ENCODE data around the gene ZNF672.

DNA sequence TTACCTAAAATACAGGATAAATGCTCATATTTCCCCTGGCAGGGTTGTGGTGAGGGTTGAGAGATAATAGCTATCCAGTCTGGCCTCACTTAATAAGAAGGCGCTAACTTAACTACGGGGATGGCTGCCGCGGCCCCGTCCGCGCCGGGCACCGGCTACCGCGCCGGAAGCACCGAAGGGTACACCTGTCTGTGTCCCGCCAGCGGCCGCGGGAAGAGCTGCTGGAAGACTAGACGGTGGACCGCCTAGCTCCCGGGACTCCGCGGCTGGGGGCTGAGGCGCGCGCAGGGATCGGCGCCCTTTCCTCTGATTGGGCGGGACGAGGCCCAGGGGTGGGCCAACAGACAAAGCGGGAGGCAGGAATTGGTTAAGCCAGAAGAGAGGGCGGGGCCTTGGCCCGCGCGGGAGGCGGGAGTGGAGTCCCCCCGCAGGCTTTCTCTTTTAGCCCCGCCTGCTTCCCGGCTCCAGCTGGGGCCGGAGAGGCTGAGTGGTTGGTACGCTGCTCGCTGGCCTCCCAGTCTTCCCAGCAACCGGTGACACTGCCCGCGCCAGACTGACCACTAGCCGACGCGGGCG is at the start of gene ZNF672:
- TF ChIP-seq EZH2 (IDR thresholded peaks at IDR 0.05; ENCODE audit: insufficient read depth, poor library complexity, severe bottlenecking) (no peak), EZH2phosphoT487 (IDR thresholded peaks at IDR 0.05; ENCODE audit: insufficient read depth, low read depth) (no peak)

Data from GM23248 (cell line).